HL-60 (cell line): ENCODE results near the gene TGIF2.

Experiments used
- DNase-seq, 2 experiments: peaks; one replicate each; pipeline ENCODE4 v3.0.0-alpha.2; 2010 to 2020; ENCODE audit warnings: low read depth in 1 of 2, low spot score in 1 of 2
- H3K27ac ChIP-seq: fragments of 250-450 bp; sonication (Bioruptor Pico); replicated peaks from 2 replicates; pipeline ENCODE4 v1.5.1; 2020; ENCODE audit warnings: mild to moderate bottlenecking, moderate library complexity
- H3K27me3 ChIP-seq: fragments of 250-450 bp; sonication (Bioruptor Pico); 2 replicates; pipeline ENCODE4 v1.5.1; 2021; ENCODE audit warnings: mild to moderate bottlenecking, moderate library complexity; ENCODE audit not compliant: insufficient read depth, poor library complexity, severe bottlenecking
- H3K4me3 ChIP-seq: replicated peaks from 2 replicates; pipeline ENCODE4 v1.5.1; 2011; ENCODE audit warnings: mild to moderate bottlenecking, control low read depth, low read length; ENCODE audit not compliant: insufficient read depth
- CTCF ChIP-seq: IDR thresholded peaks from one replicate; pipeline ENCODE4 v1.5.1; 2011; ENCODE audit warnings: low read length, control low read depth, inconsistent platforms; ENCODE audit not compliant: insufficient read depth
- GABPA ChIP-seq: IDR thresholded peaks from 2 replicates; pipeline ENCODE4 v1.6.1; 2012; ENCODE audit warnings: low read depth
- POLR2AphosphoS5 ChIP-seq: IDR thresholded peaks from 2 replicates; pipeline ENCODE4 v1.6.1; 2012; ENCODE audit warnings: low read depth
- REST ChIP-seq: IDR thresholded peaks from 2 replicates; pipeline ENCODE4 v1.6.1; 2012; ENCODE audit warnings: low read depth; ENCODE audit not compliant: insufficient replicate concordance
- SPI1 ChIP-seq: IDR thresholded peaks from 2 replicates; pipeline ENCODE4 v1.6.1; 2012; ENCODE audit warnings: low read depth, mild to moderate bottlenecking, borderline replicate concordance

The TGIF2 gene

DNA sequence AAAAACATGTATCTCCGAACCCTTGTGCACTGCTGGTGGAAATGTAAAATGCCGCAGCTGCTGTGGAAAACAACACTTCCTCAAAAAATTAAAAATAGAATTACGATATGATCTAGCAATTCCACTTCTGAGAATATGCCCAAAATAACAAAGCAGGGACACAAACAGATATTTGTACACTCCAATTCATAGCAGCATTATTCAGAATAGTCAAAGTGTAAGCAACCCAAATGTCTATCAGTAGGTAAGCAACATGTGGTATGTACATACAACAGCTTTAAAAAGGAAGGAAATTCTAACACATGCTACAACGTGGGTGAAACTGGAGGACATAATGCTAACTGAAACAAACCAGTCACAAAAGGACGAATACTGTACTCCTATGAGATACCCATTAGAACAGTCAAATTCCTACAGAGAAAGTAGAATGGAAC lies 26.5 kb downstream of the TGIF2 start:
- Histone ChIP-seq H3K27me3 (no peaks in the 10 kb centered on the region), H3K4me3 (no peak overlapping the region), H3K27ac (peak overlapping the region; percentile 73)
- DNase-seq = peak in 1 of 2 experiments; percentile 28
- TF ChIP-seq CTCF (no peak), SPI1 (peak; percentile 92)

DNA sequence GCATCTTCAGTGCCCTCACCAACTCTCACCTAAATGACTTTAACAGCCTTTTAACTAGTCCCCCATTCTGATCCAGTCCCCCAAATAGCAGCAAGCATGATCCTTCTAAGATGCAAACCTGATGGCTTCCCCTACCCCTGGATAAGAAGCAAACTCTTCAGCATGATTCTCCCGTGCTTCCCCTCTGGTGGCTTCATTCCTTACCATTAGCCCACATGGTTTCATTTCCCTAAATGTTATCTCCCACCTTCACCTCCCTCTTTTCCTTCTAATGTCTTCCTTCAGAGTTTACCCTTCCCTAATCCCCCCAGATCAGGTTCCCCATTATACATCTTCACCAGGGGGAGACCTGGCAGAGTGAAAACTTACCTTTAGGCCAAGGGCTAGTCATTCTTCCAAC lies 28.1 kb downstream of the TGIF2 start:
- no peak for DNase-seq
- H3K4me3 ChIP-seq = no peak overlapping the region
- H3K27me3 ChIP-seq = no peaks in the 10 kb centered on the region
- TF ChIP-seq REST (no peak), CTCF (no peak), POLR2AphosphoS5 (no peak), SPI1 (no peak), GABPA (no peak)
- no peak overlapping the region for H3K27ac ChIP-seq

DNA sequence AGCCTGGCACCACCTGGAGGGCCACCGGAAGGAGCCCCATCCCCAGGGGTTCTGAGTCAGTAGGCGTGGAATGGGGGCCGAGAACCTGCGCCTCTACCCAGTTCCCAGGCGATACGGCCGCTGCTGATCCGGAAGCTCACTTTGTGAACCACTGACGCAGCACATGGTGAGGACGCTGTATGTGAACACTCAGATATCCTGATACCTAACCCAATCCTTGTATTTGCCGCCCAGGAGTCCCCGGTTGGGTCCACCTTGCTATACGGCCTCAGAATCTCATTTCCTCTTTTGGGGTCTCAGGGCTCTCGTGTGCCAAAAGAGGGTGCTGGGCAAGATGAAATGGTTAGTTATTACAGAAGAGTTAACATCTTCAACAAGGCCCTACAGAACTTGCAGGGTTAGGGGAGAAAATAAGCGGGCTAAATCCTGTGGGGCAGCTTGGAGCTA lies 31.6 kb downstream of the TGIF2 start:
- H3K27ac ChIP-seq = peak overlapping the region; percentile 89
- TF ChIP-seq CTCF (no peak), GABPA (no peak), REST (peak; percentile 4), SPI1 (no peak), POLR2AphosphoS5 (no peak; the same call in 1 of the 2 replicates)
- no peaks in the 10 kb centered on the region for H3K27me3 ChIP-seq
- peak in 1 of 2 experiments; percentile 72 for DNase-seq
- peak overlapping the region; percentile 11 for H3K4me3 ChIP-seq

- TF ChIP-seq POLR2AphosphoS5 (peak; percentile 97), REST (peak; percentile 3), SPI1 (no peak), CTCF (peak; percentile 79), GABPA (peak; percentile 83)
- peak within 1 kb of the TSS; percentile 89 for H3K27ac ChIP-seq
- H3K4me3 ChIP-seq = peak within 1 kb of the TSS; percentile 95
- H3K27me3 ChIP-seq = no peaks in the 10 kb centered on the region
- DNase-seq = peak; percentile 99
Observed at GRCh38 chr20:36605399-36606157, 32.2 kb downstream of the TGIF2 start, which contains the start of gene RAB5IF. Gene RAB5IF (plus strand): TSS chr20:36605779. CDS start chr20:36605952, 173 bp downstream.
